Measurements from ENCODE around the gene FASN.

FASN gene

GRCh38 chr17:82072827-82073226 is 25.2 kb downstream of the FASN start:
- DNase-seq: no peak

GRCh38 chr17:82070611-82071010 is 27.4 kb downstream of the FASN start:
- no peak for DNase-seq

- peak; percentile 11 for DNase-seq
Measured at GRCh38 chr17:82065638-82066303, 32.3 kb downstream of the FASN start, which contains the start of gene DUS1L. Gene DUS1L (minus strand): TSS chr17:82065804. CDS start chr17:82065059, 745 bp downstream.

GRCh38 chr17:82065193-82065637 is 32.8 kb downstream of the FASN start:
- no peak for DNase-seq

- peak; percentile 22 for DNase-seq
Measured at GRCh38 chr17:82064433-82065192, 33.4 kb downstream of the FASN start.

- no peak for DNase-seq
Measured at GRCh38 chr17:82063424-82064415, 34.3 kb downstream of the FASN start.

GRCh38 chr17:82062984-82063368 is 35.1 kb downstream of the FASN start:
- DNase-seq: no peak

GRCh38 chr17:82062076-82062983 is 35.7 kb downstream of the FASN start:
- no peak for DNase-seq

- DNase-seq: no peak
Measured at GRCh38 chr17:82061047-82061925, 36.8 kb downstream of the FASN start.

GRCh38 chr17:82060614-82061013 is 37.4 kb downstream of the FASN start:
- DNase-seq: no peak

- DNase-seq: no peak
Measured at GRCh38 chr17:82060001-82060380, 38.0 kb downstream of the FASN start.

- DNase-seq: no peak
Measured at GRCh38 chr17:82059272-82060000, 38.6 kb downstream of the FASN start.

GRCh38 chr17:82058855-82059249 is 39.2 kb downstream of the FASN start:
- no peak for DNase-seq

- DNase-seq: no peak
Measured at GRCh38 chr17:82058230-82058854, 39.7 kb downstream of the FASN start.

GRCh38 chr17:82056729-82057621 is 41.1 kb downstream of the FASN start:
- DNase-seq: no peak

- DNase-seq: no peak
Measured at GRCh38 chr17:82055965-82056728, 41.9 kb downstream of the FASN start.

- DNase-seq: no peak
Measured at GRCh38 chr17:82055023-82055964, 42.7 kb downstream of the FASN start.
